Upper lobe of left lung (tissue), 4 donors: ENCODE data around the gene POLR1B.

Experiments used
- CTCF ChIP-seq, 6 experiments: fragments of 450-650 bp in 4 of 6; fragments of 200-600 bp in 2 of 6; sonication (generic) in 2 of 6; IDR thresholded peaks; one replicate each; pipeline ENCODE4 v1.5.1; 2016 to 2019; ENCODE audit warnings: antibody characterized with exemption in 6 of 6
- EP300 ChIP-seq, 4 donors: sonication (generic); formaldehyde crosslinking; IDR thresholded peaks; one replicate each; pipeline ENCODE4 v1.5.1; 2017; ENCODE audit warnings: antibody characterized with exemption in 4 of 4, control low read depth in 2 of 4
- POLR2A ChIP-seq, 4 donors: fragments of 450-650 bp; IDR thresholded peaks; one replicate each; pipeline ENCODE4 v1.5.1; 2016 to 2017; ENCODE audit warnings: antibody characterized with exemption in 4 of 4, mild to moderate bottlenecking in 2 of 4
- POLR2AphosphoS5 ChIP-seq, 2 donors: sonication (generic); formaldehyde crosslinking; IDR thresholded peaks; one replicate each; pipeline ENCODE4 v1.5.1; 2017; ENCODE audit warnings: antibody characterized with exemption in 2 of 2

GRCh38 chr2:112582314-112582746, 40.1 kb downstream of the POLR1B start:
- TF ChIP-seq CTCF (IDR thresholded peaks at IDR 0.05): peak; percentile 37 to 58 (median 48)
- no peak for TF ChIP-seq POLR2AphosphoS5 (IDR thresholded peaks at IDR 0.05)
- TF ChIP-seq EP300 (IDR thresholded peaks at IDR 0.05): no peak
- no peak for TF ChIP-seq POLR2A (IDR thresholded peaks at IDR 0.05)
